WTC11 (cell line): ENCODE measurements around the gene KHSRP. TPM values are rescaled to one million over a fixed set of nuclear protein-coding genes. Genes with fewer than 3 reads are reported as not detected.

ENCODE experiments used
- ATAC-seq: fragments of 200-7000 bp; cut with Tn5 transposase; 2 replicates; pipeline ENCODE4 v1.10.0; 2021; ENCODE audit warnings: mild to moderate bottlenecking, moderate library complexity
- CTCF ChIA-PET: fragments of 300-600 bp; sonication (Branson Sonifier 250); formaldehyde crosslinking; loops from one replicate; lab custom pipeline; 2021; ENCODE audit warnings: antibody characterized with exemption; lab: Charles Lee
- POLR2A ChIA-PET: fragments of 350-600 bp; sonication (Branson Sonifier 250); formaldehyde crosslinking; loops from one replicate; lab custom pipeline; 2021; ENCODE audit warnings: antibody characterized with exemption; lab: Charles Lee
- DNase-seq: peaks from one replicate; pipeline ENCODE4 v3.0.0; 2021; ENCODE audit warnings: low spot score
- H3K27ac Mint-ChIP-seq: 2 replicates; pipeline ENCODE4 v1.8.0; 2021; ENCODE audit warnings: mixed read lengths
- H3K27me3 Mint-ChIP-seq: 2 replicates; pipeline ENCODE4 v1.8.0; 2021; ENCODE audit warnings: low read depth, mild to moderate bottlenecking, moderate library complexity, mixed read lengths
- H3K36me3 Mint-ChIP-seq: 2 replicates; pipeline ENCODE4 v1.8.0; 2021; ENCODE audit warnings: mixed read lengths
- H3K4me1 Mint-ChIP-seq: 2 replicates; pipeline ENCODE4 v1.8.0; 2022; ENCODE audit warnings: mixed read lengths
- H3K4me3 Mint-ChIP-seq: 2 replicates; pipeline ENCODE4 v1.8.0; 2021; ENCODE audit warnings: mild to moderate bottlenecking, moderate library complexity, mixed read lengths
- H3K9me3 Mint-ChIP-seq: 2 replicates; pipeline ENCODE4 v1.8.0; 2021; ENCODE audit warnings: mixed read lengths
- AFF4 ChIP-seq: sonication (generic); formaldehyde crosslinking; IDR thresholded peaks from 2 replicates; pipeline ENCODE4 v1.8.1; 2023; ENCODE audit warnings: mild to moderate bottlenecking, missing genetic modification reagents, borderline replicate concordance
- ARID4B ChIP-seq: sonication (generic); formaldehyde crosslinking; IDR thresholded peaks from 2 replicates; pipeline ENCODE4 v1.8.0; 2023; ENCODE audit warnings: missing genetic modification reagents, mild to moderate bottlenecking, borderline replicate concordance
- ATF3 ChIP-seq: sonication (generic); formaldehyde crosslinking; conservative IDR thresholded peaks from 2 replicates; pipeline ENCODE4 v1.8.1; 2022; ENCODE audit warnings: mild to moderate bottlenecking, missing genetic modification reagents
- CBFB ChIP-seq: sonication (generic); formaldehyde crosslinking; IDR thresholded peaks from 2 replicates; pipeline ENCODE4 v1.8.1; 2022; ENCODE audit warnings: mild to moderate bottlenecking, low read depth, missing genetic modification reagents
- CTCF ChIP-seq: fragments of 200-600 bp; IDR thresholded peaks from 2 replicates; pipeline ENCODE4 v1.8.0; 2022; ENCODE audit warnings: antibody characterized with exemption
- E2F4 ChIP-seq: sonication (generic); formaldehyde crosslinking; IDR thresholded peaks from 2 replicates; pipeline ENCODE4 v1.8.1; 2022; ENCODE audit warnings: low read depth, mild to moderate bottlenecking, moderate library complexity, missing genetic modification reagents, borderline replicate concordance
- FOXK1 ChIP-seq: sonication (generic); formaldehyde crosslinking; IDR thresholded peaks from 2 replicates; pipeline ENCODE4 v1.8.0; 2022; ENCODE audit warnings: mild to moderate bottlenecking, moderate library complexity, missing genetic modification reagents
- GTF2I ChIP-seq: fragments of 250-450 bp; sonication (Bioruptor Pico); conservative IDR thresholded peaks from 2 replicates; pipeline ENCODE4 v1.4.0; 2021; ENCODE audit warnings: mild to moderate bottlenecking
- MYBL2 ChIP-seq: sonication (generic); formaldehyde crosslinking; IDR thresholded peaks from 2 replicates; pipeline ENCODE4 v1.8.1; 2023; ENCODE audit warnings: mild to moderate bottlenecking, moderate library complexity, missing genetic modification reagents
- NFATC4 ChIP-seq: fragments of 250-450 bp; sonication (Bioruptor Pico); IDR thresholded peaks from 2 replicates; pipeline ENCODE4 v1.9.0; 2021; ENCODE audit warnings: mild to moderate bottlenecking
- NFE2L1 ChIP-seq: sonication (generic); formaldehyde crosslinking; IDR thresholded peaks from 2 replicates; pipeline ENCODE4 v1.8.1; 2023; ENCODE audit warnings: missing genetic modification reagents
- PRRX2 ChIP-seq: fragments of 250-450 bp; sonication (Bioruptor Pico); IDR thresholded peaks from 2 replicates; pipeline ENCODE4 v1.8.0; 2021; ENCODE audit warnings: mild to moderate bottlenecking
- STAT6 ChIP-seq: sonication (generic); formaldehyde crosslinking; conservative IDR thresholded peaks from 2 replicates; pipeline ENCODE4 v1.8.1; 2023; ENCODE audit warnings: mild to moderate bottlenecking, low read depth, missing genetic modification reagents, moderate library complexity
- TCF7 ChIP-seq: sonication (generic); formaldehyde crosslinking; IDR thresholded peaks from 2 replicates; pipeline ENCODE4 v1.8.0; 2022; ENCODE audit warnings: mild to moderate bottlenecking, low read depth, missing genetic modification reagents, moderate library complexity
- TEAD1 ChIP-seq: sonication (generic); formaldehyde crosslinking; IDR thresholded peaks from 2 replicates; pipeline ENCODE4 v1.8.0; 2022; ENCODE audit warnings: mild to moderate bottlenecking, missing genetic modification reagents
- USF1 ChIP-seq: sonication (generic); formaldehyde crosslinking; IDR thresholded peaks from 2 replicates; pipeline ENCODE4 v1.8.0; 2022; ENCODE audit warnings: mild to moderate bottlenecking, missing genetic modification reagents
- ZBTB21 ChIP-seq: sonication (generic); formaldehyde crosslinking; IDR thresholded peaks from 2 replicates; pipeline ENCODE4 v1.8.1; 2023; ENCODE audit warnings: mild to moderate bottlenecking, missing genetic modification reagents, borderline replicate concordance
- ZNF138 ChIP-seq: sonication (generic); formaldehyde crosslinking; conservative IDR thresholded peaks from 2 replicates; pipeline ENCODE4 v1.8.1; 2022; ENCODE audit warnings: mild to moderate bottlenecking, moderate library complexity, missing genetic modification reagents
- ZNF219 ChIP-seq: sonication (generic); formaldehyde crosslinking; IDR thresholded peaks from 2 replicates; pipeline ENCODE4 v1.8.0; 2023; ENCODE audit warnings: missing genetic modification reagents, mild to moderate bottlenecking, borderline replicate concordance
- ZNF416 ChIP-seq: fragments of 250-450 bp; sonication (Bioruptor Pico); IDR thresholded peaks from 2 replicates; pipeline ENCODE4 v1.9.0; 2021; ENCODE audit warnings: mild to moderate bottlenecking, inconsistent platforms
- total RNA-seq: library from RNA; stranded (reverse); gene quantifications from 3 replicates; pipeline ENCODE4 v1.2.3, GENCODE V29; 2021

KHSRP gene
- total RNA-seq, 1 experiment from 2014 or later, result 572 TPM

GRCh38 chr19:6460099-6460884 lies 35.7 kb upstream of the KHSRP start:
- CTCF ChIA-PET, result interaction anchor here (0.6 to 1.3 kb wide), 7 partner anchors 14 to 254 kb away, joined by 3 to 10 read pairs (median 3); no protein-coding TSS in a partner anchor
- POLR2A ChIA-PET, result interaction anchor here (0.6 to 1.6 kb wide), 3 partner anchors 16 to 441 kb away, joined by 7 to 13 read pairs (median 7); no protein-coding TSS in a partner anchor
- ATAC-seq, result peak; percentile 71
- TF ChIP-seq CBFB (CRISPR knock-in tag) (no peak), ZNF138 (no peak), FOXK1 (no peak), ZBTB21 (CRISPR knock-in tag) (no peak), TEAD1 (peak; percentile 64; the same call in 1 of the 2 replicates), CTCF (peak; percentile 50), AFF4 (CRISPR knock-in tag) (no peak), STAT6 (CRISPR knock-in tag) (no peak), E2F4 (CRISPR knock-in tag) (no peak), NFATC4 (CRISPR knock-in tag) (no peak), ATF3 (CRISPR knock-in tag) (no peak), USF1 (CRISPR knock-in tag) (0 out of 2 replicates have a peak, but pooled peaks have one; percentile 25), MYBL2 (CRISPR knock-in tag) (0 out of 2 replicates have a peak, but pooled peaks have one; percentile 38), TCF7 (no peak), ZNF219 (CRISPR knock-in tag) (no peak), NFE2L1 (0 out of 2 replicates have a peak, but pooled peaks have one; percentile 49), ARID4B (CRISPR knock-in tag) (0 out of 2 replicates have a peak, but pooled peaks have one; percentile 43), GTF2I (CRISPR knock-in tag) (no peak), ZNF416 (CRISPR knock-in tag) (no peak), PRRX2 (CRISPR knock-in tag) (no peak)

More at GRCh38 chr19:6460099-6460884, 35.7 kb upstream of the KHSRP start:
- Mint-ChIP-seq H3K4me1 (peaks cover 19% of the 10 kb centered on the region), H3K27me3 (peaks cover 13% of the 10 kb centered on the region), H3K4me3 (peak overlapping the region; percentile 98), H3K27ac (peak overlapping the region; percentile 99), H3K36me3 (peaks cover 9% of the 10 kb centered on the region), H3K9me3 (no peaks in the 10 kb centered on the region)
- peak; percentile 97 for DNase-seq
